Trophoblast cell (in vitro differentiated cells and primary cell): Measurements from ENCODE around the gene MIER2.

Experiments used
- DNase-seq, 2 donors: peaks; one replicate each; pipeline ENCODE4 v3.0.0-alpha.2; 2016
- H2AFZ ChIP-seq: 2 replicates; pipeline ENCODE4 v1.6.1; 2013; ENCODE audit warnings: low read length, moderate library complexity, mild to moderate bottlenecking; ENCODE audit not compliant: insufficient read depth, poor library complexity
- H2AK5ac ChIP-seq: 2 replicates; pipeline ENCODE4 v1.6.1; 2013; ENCODE audit warnings: mild to moderate bottlenecking, low read length
- H2BK120ac ChIP-seq: 2 replicates; pipeline ENCODE4 v1.6.1; 2013; ENCODE audit warnings: low read length, mild to moderate bottlenecking, moderate library complexity; ENCODE audit not compliant: insufficient read depth, poor library complexity
- H2BK12ac ChIP-seq: 2 replicates; pipeline ENCODE4 v1.6.1; 2013; ENCODE audit warnings: mild to moderate bottlenecking, low read length, moderate library complexity
- H2BK5ac ChIP-seq: 2 replicates; pipeline ENCODE4 v1.6.1; 2013; ENCODE audit warnings: low read length, low read depth, moderate library complexity, mild to moderate bottlenecking; ENCODE audit not compliant: poor library complexity
- H3K14ac ChIP-seq: 2 replicates; pipeline ENCODE4 v1.6.1; 2013; ENCODE audit warnings: mild to moderate bottlenecking, low read length
- H3K18ac ChIP-seq: 2 replicates; pipeline ENCODE4 v1.6.1; 2013; ENCODE audit warnings: mild to moderate bottlenecking, low read length
- H3K23ac ChIP-seq: 2 replicates; pipeline ENCODE4 v1.6.1; 2013; ENCODE audit warnings: low read length
- H3K27ac ChIP-seq: 2 replicates; pipeline ENCODE4 v1.5.1; 2013; ENCODE audit warnings: low read depth, mild to moderate bottlenecking, inconsistent platforms, low read length, moderate library complexity
- H3K27me3 ChIP-seq: 2 replicates; pipeline ENCODE4 v1.6.1; 2013; ENCODE audit warnings: inconsistent platforms, mild to moderate bottlenecking, low read length, moderate library complexity; ENCODE audit not compliant: insufficient read depth
- H3K36me3 ChIP-seq, 2 experiments: 1 replicate in 1 of 2; 2 replicates in 1 of 2; pipeline ENCODE4 v1.6.1; 2013; ENCODE audit warnings: low read length in 2 of 2, mild to moderate bottlenecking in 2 of 2, moderate library complexity in 1 of 2; ENCODE audit not compliant: insufficient read depth in 2 of 2, control insufficient read depth in 1 of 2
- H3K4ac ChIP-seq: 2 replicates; pipeline ENCODE4 v1.6.1; 2013; ENCODE audit warnings: low read depth, mild to moderate bottlenecking, low read length, moderate library complexity
- H3K4me1 ChIP-seq, 2 experiments: 1 replicate in 1 of 2; 2 replicates in 1 of 2; pipeline ENCODE4 v1.6.1; 2013; ENCODE audit warnings: low read length in 2 of 2, mild to moderate bottlenecking in 2 of 2, moderate library complexity in 1 of 2; ENCODE audit not compliant: insufficient read depth in 2 of 2, control insufficient read depth in 1 of 2
- H3K4me2 ChIP-seq: 2 replicates; pipeline ENCODE4 v1.6.1; 2013; ENCODE audit warnings: inconsistent platforms, mild to moderate bottlenecking, low read length, moderate library complexity
- H3K4me3 ChIP-seq: 2 replicates; pipeline ENCODE4 v1.5.1; 2013; ENCODE audit warnings: mild to moderate bottlenecking, low read depth, low read length, inconsistent platforms
- H3K79me1 ChIP-seq: one replicate; pipeline ENCODE4 v1.6.1; 2013; ENCODE audit warnings: low read length
- H3K79me2 ChIP-seq: 2 replicates; pipeline ENCODE4 v1.6.1; 2013; ENCODE audit warnings: low read length, mild to moderate bottlenecking; ENCODE audit not compliant: control insufficient read depth, insufficient read depth, poor library complexity
- H3K9ac ChIP-seq: 2 replicates; pipeline ENCODE4 v1.6.1; 2013; ENCODE audit warnings: mild to moderate bottlenecking, low read length
- H3K9me3 ChIP-seq: 2 replicates; pipeline ENCODE4 v1.6.1; 2013; ENCODE audit warnings: low read depth, mild to moderate bottlenecking, control low read depth, inconsistent platforms, low read length; ENCODE audit not compliant: insufficient read depth
- H4K12ac ChIP-seq: 2 replicates; pipeline ENCODE4 v1.6.1; 2013; ENCODE audit warnings: low read depth, mild to moderate bottlenecking, low read length, moderate library complexity
- H4K8ac ChIP-seq: 2 replicates; pipeline ENCODE4 v1.6.1; 2013; ENCODE audit warnings: low read depth, mild to moderate bottlenecking, low read length, moderate library complexity
- H4K91ac ChIP-seq: one replicate; pipeline ENCODE4 v1.6.1; 2013; ENCODE audit warnings: low read depth, mild to moderate bottlenecking, low read length, moderate library complexity
- WGBS: extraction: QIAGEN DNeasy Blood & Tissue Kit; methylation state at CpG from one replicate; pipeline ENCODE4 v1.1.7; 2013; ENCODE audit warnings: missing lambda C conversion rate; ENCODE audit not compliant: insufficient read length, insufficient coverage; ENCODE audit errors: extremely low coverage; 5-methylcytosine and 5-hydroxymethylcytosine counted together

The MIER2 gene

GRCh38 chr19:287381-287871 lies 57.2 kb downstream of the MIER2 start:
- Histone ChIP-seq H3K4ac (no peak overlapping the region), H3K36me3 (no peaks in the 10 kb centered on the region), H4K8ac (no peak overlapping the region), H3K18ac (peak overlapping the region; percentile 39), H3K27me3 (no peaks in the 10 kb centered on the region), H3K27ac (no peak overlapping the region), H3K14ac (no peak overlapping the region), H4K12ac (no peak overlapping the region), H3K9ac (no peak overlapping the region), H2BK120ac (no peak overlapping the region), H3K23ac (no peak overlapping the region), H2BK12ac (peak overlapping the region; percentile 17), H2AK5ac (peak overlapping the region; percentile 23), H4K91ac (no peak overlapping the region), H3K79me2 (peaks cover 7% of the 10 kb centered on the region), H3K4me2 (no peak overlapping the region), H3K4me3 (no peak overlapping the region), H2BK5ac (no peak overlapping the region), H3K79me1 (peaks cover 14% of the 10 kb centered on the region), H2AFZ (no peak overlapping the region), H3K9me3 (no peaks in the 10 kb centered on the region), H3K4me1 (peaks cover 28 to 29% of the 10 kb centered on the region in 2 experiments)
- WGBS, result no CpG with 5 or more reads among the region's 19 CpGs
- peak; percentile 75 to 81 for DNase-seq

GRCh38 chr19:283395-283794 lies 61.2 kb downstream of the MIER2 start:
- peak overlapping the region; percentile 54 for H3K27ac ChIP-seq
- H3K4ac ChIP-seq, result no peak overlapping the region
- no peak overlapping the region for H4K8ac ChIP-seq
- no peak overlapping the region for H4K12ac ChIP-seq
- no peaks in the 10 kb centered on the region for H3K9me3 ChIP-seq
- no peak overlapping the region for H2BK5ac ChIP-seq
- H3K79me2 ChIP-seq, result no peaks in the 10 kb centered on the region
- peaks cover 13 to 18% of the 10 kb centered on the region in 2 experiments for H3K4me1 ChIP-seq
- H3K27me3 ChIP-seq, result no peaks in the 10 kb centered on the region
- no peak overlapping the region for H2BK120ac ChIP-seq
- peak; percentile 97 to 98 for DNase-seq
- WGBS, result no CpG with 5 or more reads among the region's 10 CpGs
- H3K9ac ChIP-seq, result no peak overlapping the region
- H3K4me2 ChIP-seq, result no peak overlapping the region
- H3K14ac ChIP-seq, result no peak overlapping the region
- no peak overlapping the region for H4K91ac ChIP-seq
- no peak overlapping the region for H2AK5ac ChIP-seq
- no peak overlapping the region for H2BK12ac ChIP-seq
- H3K23ac ChIP-seq, result no peak overlapping the region
- no peak overlapping the region for H3K4me3 ChIP-seq
- H2AFZ ChIP-seq, result no peak overlapping the region
- H3K18ac ChIP-seq, result no peak overlapping the region
- peaks cover 0 to 3% of the 10 kb centered on the region in 2 experiments for H3K36me3 ChIP-seq
- H3K79me1 ChIP-seq, result no peaks in the 10 kb centered on the region

DNA sequence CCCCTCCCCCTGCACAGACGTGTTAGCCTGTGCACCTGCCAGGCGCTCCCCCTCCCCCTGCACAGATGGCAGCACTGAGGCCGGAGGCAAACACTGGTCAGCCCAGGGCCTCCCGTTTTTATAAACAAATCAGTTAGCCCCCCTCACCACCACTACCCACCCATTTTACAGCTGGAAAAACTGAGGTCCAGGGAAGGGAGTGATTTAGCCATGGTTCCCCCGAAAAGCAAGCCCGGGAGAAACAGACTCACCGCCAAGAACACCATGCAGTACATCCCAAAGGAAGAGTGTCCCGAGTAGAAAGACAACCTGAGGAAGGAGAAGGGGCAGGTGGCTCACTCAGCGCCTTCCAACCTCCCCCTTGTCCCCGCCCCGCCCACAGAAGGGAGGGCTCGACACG lies 62.1 kb downstream of the MIER2 start:
- Histone ChIP-seq H3K18ac (no peak overlapping the region), H2BK12ac (no peak overlapping the region), H2BK5ac (no peak overlapping the region), H2AK5ac (no peak overlapping the region), H3K9me3 (no peaks in the 10 kb centered on the region), H3K79me1 (no peaks in the 10 kb centered on the region), H3K9ac (no peak overlapping the region), H3K27me3 (no peaks in the 10 kb centered on the region), H3K36me3 (peaks cover 0 to 3% of the 10 kb centered on the region in 2 experiments), H3K4me1 (peaks cover 11 to 16% of the 10 kb centered on the region in 2 experiments), H3K79me2 (no peaks in the 10 kb centered on the region), H2BK120ac (no peak overlapping the region), H3K4ac (no peak overlapping the region), H4K8ac (no peak overlapping the region), H3K27ac (no peak overlapping the region), H4K12ac (no peak overlapping the region), H3K4me2 (no peak overlapping the region), H3K4me3 (no peak overlapping the region), H3K14ac (no peak overlapping the region), H3K23ac (no peak overlapping the region), H2AFZ (no peak overlapping the region), H4K91ac (no peak overlapping the region)
- DNase-seq, result no peak
- WGBS, result no CpG with 5 or more reads among the region's 13 CpGs

DNA sequence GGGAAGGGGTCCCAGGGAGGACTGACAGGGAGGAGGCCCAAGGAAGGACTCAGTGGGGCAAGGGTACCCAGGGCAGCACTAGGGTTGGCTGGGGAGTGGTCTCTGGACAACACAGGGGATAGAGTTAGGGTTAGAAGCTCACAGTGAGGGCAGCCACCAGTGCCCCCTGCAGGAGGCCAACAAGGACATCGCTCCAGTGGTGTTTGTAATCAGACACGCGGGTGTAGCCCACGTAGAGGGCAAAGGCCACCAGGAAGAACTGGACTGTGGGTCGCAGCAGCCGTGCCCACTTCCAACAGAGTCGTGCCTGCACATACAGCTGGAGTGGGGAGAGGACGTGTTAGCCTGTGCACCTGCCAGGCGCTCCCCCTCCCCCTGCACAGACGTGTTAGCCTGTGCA lies 62.6 kb downstream of the MIER2 start:
- no peak overlapping the region for H3K14ac ChIP-seq
- no peaks in the 10 kb centered on the region for H3K27me3 ChIP-seq
- H3K4me3 ChIP-seq, result no peak overlapping the region
- no peak overlapping the region for H3K4me2 ChIP-seq
- no peak overlapping the region for H3K23ac ChIP-seq
- no peak overlapping the region for H3K9ac ChIP-seq
- H3K4ac ChIP-seq, result no peak overlapping the region
- no peak overlapping the region for H2BK12ac ChIP-seq
- H2AFZ ChIP-seq, result no peak overlapping the region
- H3K4me1 ChIP-seq, result peaks cover 7 to 12% of the 10 kb centered on the region in 2 experiments
- H4K91ac ChIP-seq, result no peak overlapping the region
- no peak overlapping the region for H3K27ac ChIP-seq
- no peaks in the 10 kb centered on the region for H3K79me1 ChIP-seq
- H4K12ac ChIP-seq, result no peak overlapping the region
- no peak for DNase-seq
- H4K8ac ChIP-seq, result no peak overlapping the region
- no peak overlapping the region for H3K18ac ChIP-seq
- no peak overlapping the region for H2AK5ac ChIP-seq
- WGBS, result no CpG with 5 or more reads among the region's 10 CpGs
- H3K36me3 ChIP-seq, result peaks cover 0 to 3% of the 10 kb centered on the region in 2 experiments
- H2BK5ac ChIP-seq, result no peak overlapping the region
- no peaks in the 10 kb centered on the region for H3K9me3 ChIP-seq
- H2BK120ac ChIP-seq, result no peak overlapping the region
- H3K79me2 ChIP-seq, result no peaks in the 10 kb centered on the region
